Heart left ventricle (tissue), 16 donors: ENCODE data around the gene RGS6. TPM values are rescaled to one million over a fixed set of nuclear protein-coding genes. Genes with fewer than 3 reads are reported as not detected.

Experiments
- ATAC-seq, 4 donors: fragments of 200-7000 bp; cut with Tn5 transposase; one replicate each; pipeline ENCODE4 v1.9.1; 2020 to 2022; ENCODE audit warnings: moderate library complexity in 4 of 4, mild to moderate bottlenecking in 3 of 4, moderate number of reproducible peaks in 1 of 4
- DNase-seq, 5 donors: peaks; one replicate each; pipeline ENCODE4 v3.0.0-alpha.2; 2020
- H3K27ac ChIP-seq, 12 donors: fragments of 200-600 bp; sonication (generic) in 4 of 12; one replicate each; pipeline versions ENCODE4 v1.5.0 to v1.8.0; 2016 to 2022; ENCODE audit warnings: mild to moderate bottlenecking in 2 of 12
- H3K27me3 ChIP-seq, 9 donors: fragments of 200-600 bp; sonication (generic) in 2 of 9; one replicate each; pipeline versions ENCODE4 v1.5.1 to v1.8.0; 2016 to 2022; ENCODE audit warnings: mild to moderate bottlenecking in 3 of 9
- H3K36me3 ChIP-seq, 9 donors: fragments of 200-600 bp; sonication (generic) in 2 of 9; one replicate each; pipeline versions ENCODE4 v1.5.0 to v1.8.0; 2018 to 2022; ENCODE audit warnings: mild to moderate bottlenecking in 2 of 9
- H3K4me1 ChIP-seq, 12 donors: fragments of 200-600 bp; sonication (generic) in 4 of 12; one replicate each; pipeline versions ENCODE4 v1.5.0 to v1.8.0; 2016 to 2022; ENCODE audit warnings: mild to moderate bottlenecking in 3 of 12
- H3K4me3 ChIP-seq, 12 donors: fragments of 200-600 bp; sonication (generic) in 4 of 12; one replicate each; pipeline versions ENCODE4 v1.5.0 to v1.8.0; 2017 to 2022; ENCODE audit warnings: mild to moderate bottlenecking in 9 of 12, moderate library complexity in 4 of 12
- H3K9me3 ChIP-seq, 12 donors: fragments of 200-600 bp; sonication (generic) in 4 of 12; one replicate each; pipeline versions ENCODE4 v1.5.0 to v1.8.0; 2016 to 2022; ENCODE audit warnings: mild to moderate bottlenecking in 1 of 12
- CTCF ChIP-seq, 12 donors: fragments of 200-600 bp; sonication (generic) in 4 of 12; IDR thresholded peaks; one replicate each; pipeline versions ENCODE4 v1.5.0 to v1.8.0; 2018 to 2022; ENCODE audit warnings: antibody characterized with exemption in 12 of 12, mild to moderate bottlenecking in 5 of 12
- POLR2A ChIP-seq, 2 donors: fragments of 450-650 bp; IDR thresholded peaks; one replicate each; pipeline ENCODE4 v1.6.1; 2017; ENCODE audit warnings: antibody characterized with exemption in 2 of 2, mild to moderate bottlenecking in 2 of 2, moderate library complexity in 2 of 2
- WGBS, 4 donors: extraction: QIAGEN DNeasy Blood & Tissue Kit in 2 of 4; methylation state at CpG; one replicate each; pipeline versions ENCODE4 v1.1.5 to v1.1.7; 2013 to 2018; 5-methylcytosine and 5-hydroxymethylcytosine counted together
- intact Hi-C, 10 donors: fragments of 100-400 bp; cut with DNase I; formaldehyde crosslinking; loops; one replicate each; pipeline versions ENCODE4 v1.11.1 to v1.14.2; 2022
- polyA plus RNA-seq, 2 donors: library from polyadenylated mRNA; stranded (reverse); fragments of 200-250 nt; gene quantifications; one replicate each; pipeline ENCODE4 v1.2.3, GENCODE V29; 2013
- total RNA-seq, 9 donors: library from RNA; depleted of rRNA in 2 of 9; stranded (reverse); fragments of >200 nt in 2 of 9; fragmentation: NEBNext Ultra II Directional in 3 of 9; extraction: Animal tissue kit (Norgen Biotek cat#: 25700) in 3 of 9; gene quantifications; one replicate each; pipeline versions ENCODE4 v1.1.0 to v1.2.4, GENCODE V29; 2016 to 2023
- donor health status: ischemic (EF 13 %, LVEDD 7.1; RV severe dilation, severe dysfunction).
- donor health status: healthy with polysubstance abuse.
- donor health status: DM: no; HTN: yes; CAD: no.
- donor health status: DM: no; HTN: no; CAD: no.
- donor health status: ischemic (EF 25% LVEDD 6.9; RV normal size, moderate dysfunction).
- donor health status: ischemic (EF 25% LVEDD 5.7; RV mildly dilated, moderate dysfunction).
- donor health status: healthy.
- donor health status: DM: yes; HTN: yes; CAD: no.
- donor health status: ischemic (EF 35%, LVEDD 5.7; RV mildly dilated, moderate dysfunction).
- donor health status: nonischemic (EF 11% LVEDD 7.7; RV severe dilation, severe dysfunction).
- donor health status: DM: yes; HTN: yes; CAD: no.
- donor health status: PGD.
- donor health status: ischemic (EF 29% LVEDD 5.4; RV normal size, mild dysfunction).
- donor health status: nonischemic (EF 23%, LVEDD 6.1; RV moderate dilation, normal function).

The RGS6 gene
- total and polyA plus RNA-seq, 11 donors, result 1.3 to 25.4 (median 15.1) TPM

GRCh38 chr14:72439707-72440106 is 507.5 kb downstream of the RGS6 start:
- H3K27me3 ChIP-seq, result no peaks in the 10 kb centered on the region
- TF ChIP-seq CTCF (IDR thresholded peaks at IDR 0.05) (no peak), POLR2A (IDR thresholded peaks at IDR 0.05) (no peak)
- H3K4me1 ChIP-seq, result peaks cover 0 to 13% (median 0%) of the 10 kb centered on the region in 12 donors
- intact Hi-C loops, result no loop called here
- H3K36me3 ChIP-seq, result no peaks in the 10 kb centered on the region
- no peak overlapping the region for H3K4me3 ChIP-seq
- WGBS, 4 donors, result 70 to 92% (median 75%) methylated on average over 4 of the region's 4 CpGs
- no peaks in the 10 kb centered on the region for H3K9me3 ChIP-seq
- ATAC-seq (no peak), DNase-seq (no peak)
- H3K27ac ChIP-seq, result no peak overlapping the region

GRCh38 chr14:72443256-72443655 is 511.0 kb downstream of the RGS6 start:
- no peak overlapping the region for H3K4me3 ChIP-seq
- ATAC-seq (no peak), DNase-seq (no peak)
- H3K27me3 ChIP-seq, result no peaks in the 10 kb centered on the region
- H3K36me3 ChIP-seq, result no peaks in the 10 kb centered on the region
- H3K4me1 ChIP-seq, result peaks cover 0 to 13% (median 0%) of the 10 kb centered on the region in 12 donors
- no peak overlapping the region for H3K27ac ChIP-seq
- TF ChIP-seq CTCF (IDR thresholded peaks at IDR 0.05), result no peak
- TF ChIP-seq POLR2A (IDR thresholded peaks at IDR 0.05), result no peak
- no peaks in the 10 kb centered on the region for H3K9me3 ChIP-seq
- intact Hi-C loops, result no loop called here
- WGBS, 4 donors, result 90 to 93% (median 92%) methylated on average over 2 of the region's 2 CpGs

- ATAC-seq, result no peak
- 64 to 77% (median 71%) methylated on average over 8 of the region's 8 CpGs for WGBS, 4 donors
- Histone ChIP-seq H3K4me3 (no peak overlapping the region), H3K9me3 (no peaks in the 10 kb centered on the region), H3K4me1 (peaks cover 0 to 13% (median 0%) of the 10 kb centered on the region in 12 donors), H3K27me3 (no peaks in the 10 kb centered on the region), H3K27ac (no peak overlapping the region), H3K36me3 (no peaks in the 10 kb centered on the region)
- intact Hi-C loops, result no loop called here
- TF ChIP-seq CTCF (IDR thresholded peaks at IDR 0.05) (no peak), POLR2A (IDR thresholded peaks at IDR 0.05) (no peak)
- no peak for DNase-seq
These were observed 511.8 kb downstream of the RGS6 start for GRCh38 chr14:72443991-72444441.

GRCh38 chr14:72444701-72445100 is 512.5 kb downstream of the RGS6 start:
- WGBS, 4 donors, result 83 to 92% (median 86%) methylated on average over 6 of the region's 6 CpGs
- Histone ChIP-seq H3K27ac (no peak overlapping the region), H3K4me3 (no peak overlapping the region), H3K27me3 (no peaks in the 10 kb centered on the region), H3K9me3 (no peaks in the 10 kb centered on the region), H3K36me3 (no peaks in the 10 kb centered on the region), H3K4me1 (peaks cover 0 to 10% (median 0%) of the 10 kb centered on the region in 12 donors)
- ATAC-seq (no peak), DNase-seq (no peak)
- intact Hi-C loops, result no loop called here
- no peak for TF ChIP-seq CTCF (IDR thresholded peaks at IDR 0.05)
- TF ChIP-seq POLR2A (IDR thresholded peaks at IDR 0.05), result no peak
